Effector CD4-positive, alpha-beta T cell (primary cell): ENCODE results near the gene ARMC5.

Experiments used
- DNase-seq: peaks from one replicate; pipeline ENCODE4 v3.0.0-alpha.2; 2020

ARMC5 gene

GRCh38 chr16:31504159-31504558 is 44.9 kb downstream of the ARMC5 start:
- no peak for DNase-seq

GRCh38 chr16:31505483-31505882 is 46.2 kb downstream of the ARMC5 start:
- no peak for DNase-seq

GRCh38 chr16:31507617-31507928 is 48.3 kb downstream of the ARMC5 start:
- DNase-seq, result no peak

- DNase-seq, result peak; percentile 69
Observed at GRCh38 chr16:31507929-31508705, 48.8 kb downstream of the ARMC5 start, which contains the start of gene RUSF1. Gene RUSF1, minus strand, starts transcription at chr16:31508391. Its CDS starts 18 bp downstream, at chr16:31508373.

GRCh38 chr16:31508706-31509195 is 49.5 kb downstream of the ARMC5 start:
- DNase-seq, result no peak

GRCh38 chr16:31513126-31513525 is 53.8 kb downstream of the ARMC5 start:
- no peak for DNase-seq

GRCh38 chr16:31513884-31514283 is 54.6 kb downstream of the ARMC5 start:
- no peak for DNase-seq
